A549 (cell line): ENCODE results near the gene MYCN. TPM values are rescaled to one million over a fixed set of nuclear protein-coding genes. Genes with fewer than 3 reads are reported as not detected.
A peak's percentile ranks its signal among the peaks of the same experiment; 100 is the strongest.

Source experiments
- ATAC-seq, 2 experiments: fragments of 200-7000 bp in 1 of 2; fragments of >200 bp in 1 of 2; cut with Nextera tagmentation in 1 of 2; cut with Tn5 transposase in 1 of 2; 3 replicates each; pipeline versions ENCODE4 v1.8.0 to v1.9.1; 2018 to 2020; ENCODE audit warnings: mild to moderate bottlenecking in 1 of 2, moderate library complexity in 1 of 2
- CTCF ChIA-PET: fragments of 300-600 bp; sonication (Branson Sonifier 250); formaldehyde crosslinking; extraction: SDS; loops from one replicate; lab custom pipeline; 2021; ENCODE audit warnings: antibody characterized with exemption, inconsistent platforms; lab: Yijun Ruan, JAX
- POLR2A ChIA-PET: fragments of 350-600 bp; formaldehyde crosslinking; extraction: SDS; loops from one replicate; lab custom pipeline; 2021; ENCODE audit warnings: antibody characterized with exemption, inconsistent platforms; lab: Yijun Ruan, JAX
- DNase-seq, 2 experiments: peaks; one replicate each; pipeline versions ENCODE4 v3.0.0 to v3.0.0-alpha.2; 2011 to 2016; ENCODE audit warnings: low read depth in 1 of 2, low spot score in 1 of 2
- FAIRE-seq: peaks from 2 replicates; lab custom pipeline; 2011; peaks lifted over from hg19 to GRCh38; lab: Jason Lieb, UNC
- H3K27ac ChIP-seq, 2 experiments: fragments of >200 bp; sonication (Bioruptor Twin); formaldehyde crosslinking; 3 replicates each; pipeline ENCODE4 v1.5.1; 2016 to 2017
- H3K4me1 ChIP-seq: fragments of >200 bp; sonication (Bioruptor Twin); formaldehyde crosslinking; 3 replicates; pipeline ENCODE4 v1.6.1; 2016
- H3K4me2 ChIP-seq: fragments of >200 bp; sonication (Bioruptor Twin); formaldehyde crosslinking; 3 replicates; pipeline ENCODE4 v1.6.1; 2016
- H3K4me3 ChIP-seq: fragments of >200 bp; sonication (Bioruptor Twin); formaldehyde crosslinking; 3 replicates; pipeline ENCODE4 v1.5.1; 2016
- H3K9me3 ChIP-seq: fragments of >200 bp; sonication (Bioruptor Twin); formaldehyde crosslinking; 3 replicates; pipeline ENCODE4 v1.6.1; 2016
- BHLHE40 ChIP-seq: IDR thresholded peaks from 2 replicates; pipeline ENCODE4 v1.6.1; 2012; ENCODE audit warnings: low read depth, low read length, inconsistent platforms
- CHD2 ChIP-seq: fragments of 150-350 bp; IDR thresholded peaks from 2 replicates; pipeline ENCODE4 v1.6.1; 2014; ENCODE audit warnings: low read length; ENCODE audit not compliant: partially characterized antibody
- EHMT2 ChIP-seq: fragments of 200-600 bp; sonication (generic); IDR thresholded peaks from 2 replicates; pipeline ENCODE4 v1.6.1; 2016; ENCODE audit warnings: antibody characterized with exemption, low read depth, mild to moderate bottlenecking, moderate library complexity
- ESRRA ChIP-seq: fragments of 150-350 bp; IDR thresholded peaks from 2 replicates; pipeline ENCODE4 v1.6.1; 2014; ENCODE audit warnings: mild to moderate bottlenecking, low read length, borderline replicate concordance
- FOSL2 ChIP-seq, 2 experiments: fragments of 450-650 bp in 1 of 2; fragments of >200 bp in 1 of 2; sonication (Bioruptor Twin) in 1 of 2; formaldehyde crosslinking; IDR thresholded peaks; 2 replicates each; pipeline versions ENCODE4 v1.5.0 to v1.6.1; 2016 to 2020; ENCODE audit warnings: mild to moderate bottlenecking in 1 of 2, moderate library complexity in 1 of 2
- FOXS1 ChIP-seq: fragments of 250-450 bp; sonication (Bioruptor Pico); IDR thresholded peaks from 2 replicates; pipeline ENCODE4 v1.5.0; 2020; ENCODE audit warnings: mild to moderate bottlenecking, moderate library complexity
- HDAC2 ChIP-seq: fragments of 200-600 bp; sonication (generic); IDR thresholded peaks from 2 replicates; pipeline ENCODE4 v1.6.1; 2016
- HOXA7 ChIP-seq: fragments of 250-450 bp; sonication (Bioruptor Pico); IDR thresholded peaks from 2 replicates; pipeline ENCODE4 v1.5.0; 2020; ENCODE audit warnings: mild to moderate bottlenecking, moderate library complexity
- HOXB5 ChIP-seq: fragments of 250-450 bp; sonication (Bioruptor Pico); IDR thresholded peaks from 2 replicates; pipeline ENCODE4 v1.5.0; 2020; ENCODE audit warnings: mild to moderate bottlenecking, moderate library complexity
- JUN ChIP-seq, 2 experiments: fragments of >200 bp; sonication (Bioruptor Twin); formaldehyde crosslinking; IDR thresholded peaks; 2 replicates in 1 of 2; 3 replicates in 1 of 2; pipeline ENCODE4 v1.6.1; 2016 to 2017
- POLR2A ChIP-seq: IDR thresholded peaks from 2 replicates; pipeline ENCODE4 v1.6.1; 2012; ENCODE audit warnings: mild to moderate bottlenecking, low read length
- POLR2AphosphoS2 ChIP-seq: conservative IDR thresholded peaks from 2 replicates; pipeline ENCODE4 v1.6.1; 2012; ENCODE audit warnings: low read length, improper control_type of control experiment, inconsistent platforms
- RFX5 ChIP-seq: fragments of 450-650 bp; IDR thresholded peaks from 2 replicates; pipeline ENCODE4 v1.7.1; 2014; ENCODE audit warnings: antibody characterized with exemption, mild to moderate bottlenecking, moderate library complexity
- SMC3 ChIP-seq: fragments of >200 bp; sonication (Bioruptor Twin); formaldehyde crosslinking; IDR thresholded peaks from 3 replicates; pipeline ENCODE4 v1.6.1; 2018; ENCODE audit warnings: inconsistent platforms
- SREBF2 ChIP-seq: fragments of 450-650 bp; IDR thresholded peaks from 2 replicates; pipeline ENCODE4 v1.6.1; 2014; ENCODE audit warnings: mild to moderate bottlenecking, moderate library complexity
- WGBS: methylation state at CpG from one replicate; pipeline ENCODE4 v1.1.6; 2017; ENCODE audit errors: missing lambda C conversion rate; 5-methylcytosine and 5-hydroxymethylcytosine counted together
- polyA plus RNA-seq, 4 experiments: library from polyadenylated mRNA; depleted of rRNA in 3 of 4; stranded (reverse); fragments of >200 nt; fragmentation: RNase III in 1 of 4; extraction: RNeasy Plus Mini Kit Qiagen cat#74134 plus additional on column Dnase treatment in 1 of 4; gene quantifications; 2 replicates in 3 of 4; 3 replicates in 1 of 4; pipeline ENCODE4 v1.2.3, GENCODE V29; 2011 to 2017
- TF ChIP-seq, protein P1 (sequence below): fragments of 200-600 bp; sonication (generic); IDR thresholded peaks from 2 replicates; pipeline ENCODE4 v1.6.1; 2016; ENCODE audit warnings: antibody characterized with exemption, mild to moderate bottlenecking, moderate library complexity
- TF ChIP-seq, protein P2 (sequence below): fragments of 250-450 bp; sonication (Bioruptor Pico); IDR thresholded peaks from 2 replicates; pipeline ENCODE4 v1.5.0; 2020; ENCODE audit warnings: low read depth, mild to moderate bottlenecking, moderate library complexity
- TF ChIP-seq, protein P3 (sequence below): fragments of 450-650 bp; IDR thresholded peaks from 2 replicates; pipeline ENCODE4 v1.6.1; 2014; ENCODE audit warnings: antibody characterized with exemption
- TF ChIP-seq, protein P4 (sequence below): IDR thresholded peaks from 2 replicates; pipeline ENCODE4 v1.6.1; 2012; ENCODE audit warnings: low read depth, borderline replicate concordance
- TF ChIP-seq, protein P5 (sequence below): IDR thresholded peaks from 2 replicates; pipeline ENCODE4 v1.6.1; 2012

MYCN gene
- polyA plus RNA-seq, 2 of the 4 experiments (the other 2 are of a cell fraction), result not detected

DNA sequence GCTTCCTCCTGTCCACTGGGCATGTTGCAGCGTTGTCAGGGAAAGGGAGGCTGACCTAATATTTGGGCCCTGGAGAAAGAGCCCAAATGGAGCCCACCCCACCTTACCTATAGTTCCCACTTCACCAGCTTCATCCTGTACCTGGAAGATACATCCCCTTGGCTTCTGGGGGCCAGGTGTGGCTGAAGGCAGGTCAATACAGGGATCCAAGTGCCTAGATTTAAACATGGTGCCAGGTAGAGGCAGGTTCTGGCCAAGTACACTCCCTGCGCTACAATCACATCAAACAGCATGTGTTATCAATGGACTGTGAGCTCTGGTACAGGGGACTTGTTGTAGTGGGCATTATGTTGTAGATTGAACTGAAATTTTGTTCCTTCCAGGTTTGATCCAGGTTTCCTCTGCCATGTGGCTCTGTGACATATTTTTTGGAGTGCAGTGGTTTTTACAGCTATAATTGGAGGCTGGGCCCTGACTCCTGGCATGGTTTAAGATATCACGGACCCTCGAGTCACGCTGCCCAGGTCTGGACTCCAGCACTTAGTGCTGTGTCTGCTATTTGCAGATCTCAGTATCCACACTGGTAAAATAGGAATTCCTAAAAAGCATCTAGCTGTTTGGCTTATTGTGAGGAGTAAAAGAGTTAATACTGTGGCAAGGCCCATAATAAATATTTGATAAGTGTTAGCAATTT lies 23.8 kb downstream of the MYCN start:
- 19% methylated on average over 5 of the region's 5 CpGs for WGBS
- FAIRE-seq (no peak), ATAC-seq (no peak), DNase-seq (no peak)
- CTCF ChIA-PET, result interaction anchor here (0.6 kb wide), 1 partner anchor 410 kb away, joined by 3 read pairs; no protein-coding TSS in a partner anchor
- Histone ChIP-seq H3K9me3 (no peaks in the 10 kb centered on the region), H3K4me2 (no peak overlapping the region), H3K4me3 (no peak overlapping the region), H3K4me1 (no peaks in the 10 kb centered on the region), H3K27ac (no peak overlapping the region)
- POLR2A ChIA-PET, result no interaction called here
- TF ChIP-seq, protein P1, sequence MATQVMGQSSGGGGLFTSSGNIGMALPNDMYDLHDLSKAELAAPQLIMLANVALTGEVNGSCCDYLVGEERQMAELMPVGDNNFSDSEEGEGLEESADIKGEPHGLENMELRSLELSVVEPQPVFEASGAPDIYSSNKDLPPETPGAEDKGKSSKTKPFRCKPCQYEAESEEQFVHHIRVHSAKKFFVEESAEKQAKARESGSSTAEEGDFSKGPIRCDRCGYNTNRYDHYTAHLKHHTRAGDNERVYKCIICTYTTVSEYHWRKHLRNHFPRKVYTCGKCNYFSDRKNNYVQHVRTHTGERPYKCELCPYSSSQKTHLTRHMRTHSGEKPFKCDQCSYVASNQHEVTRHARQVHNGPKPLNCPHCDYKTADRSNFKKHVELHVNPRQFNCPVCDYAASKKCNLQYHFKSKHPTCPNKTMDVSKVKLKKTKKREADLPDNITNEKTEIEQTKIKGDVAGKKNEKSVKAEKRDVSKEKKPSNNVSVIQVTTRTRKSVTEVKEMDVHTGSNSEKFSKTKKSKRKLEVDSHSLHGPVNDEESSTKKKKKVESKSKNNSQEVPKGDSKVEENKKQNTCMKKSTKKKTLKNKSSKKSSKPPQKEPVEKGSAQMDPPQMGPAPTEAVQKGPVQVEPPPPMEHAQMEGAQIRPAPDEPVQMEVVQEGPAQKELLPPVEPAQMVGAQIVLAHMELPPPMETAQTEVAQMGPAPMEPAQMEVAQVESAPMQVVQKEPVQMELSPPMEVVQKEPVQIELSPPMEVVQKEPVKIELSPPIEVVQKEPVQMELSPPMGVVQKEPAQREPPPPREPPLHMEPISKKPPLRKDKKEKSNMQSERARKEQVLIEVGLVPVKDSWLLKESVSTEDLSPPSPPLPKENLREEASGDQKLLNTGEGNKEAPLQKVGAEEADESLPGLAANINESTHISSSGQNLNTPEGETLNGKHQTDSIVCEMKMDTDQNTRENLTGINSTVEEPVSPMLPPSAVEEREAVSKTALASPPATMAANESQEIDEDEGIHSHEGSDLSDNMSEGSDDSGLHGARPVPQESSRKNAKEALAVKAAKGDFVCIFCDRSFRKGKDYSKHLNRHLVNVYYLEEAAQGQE, result no peak
- no peak for TF ChIP-seq SMC3
- TF ChIP-seq EHMT2, result no peak
- no peak for TF ChIP-seq HDAC2
- no peak for TF ChIP-seq BHLHE40
- no peak for TF ChIP-seq FOXS1 (CRISPR knock-in tag)
- TF ChIP-seq POLR2A, result no peak

DNA sequence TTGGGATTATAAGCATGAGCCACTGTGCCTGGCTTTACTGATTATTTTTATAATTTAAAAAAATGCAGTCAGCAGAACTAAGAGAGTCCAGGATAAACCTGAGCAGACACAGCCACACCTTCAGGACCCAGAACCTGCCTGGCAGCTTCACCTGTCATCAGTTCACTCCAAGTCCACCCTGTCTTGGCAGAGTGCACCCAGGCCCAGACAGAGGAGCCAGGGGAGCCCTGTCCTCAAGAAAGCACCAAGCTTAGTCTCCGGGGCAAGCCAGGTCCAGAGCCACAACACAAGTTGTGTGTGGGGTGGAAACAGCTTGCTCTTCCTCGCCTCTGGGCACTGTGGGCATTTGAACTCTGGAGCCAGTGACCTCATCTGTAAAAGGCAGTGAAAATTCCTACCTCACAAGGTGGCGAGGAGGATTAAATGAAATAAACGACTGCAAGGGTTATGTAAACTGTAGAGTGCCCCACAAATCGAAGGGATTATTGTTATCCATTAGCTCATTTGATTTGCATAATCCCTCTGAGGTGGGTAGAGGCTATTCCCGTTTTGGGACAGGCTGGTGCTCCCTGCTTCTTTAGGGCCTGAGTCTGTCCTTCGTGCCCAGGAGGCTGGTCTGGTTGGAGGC lies 24.7 kb downstream of the MYCN start:
- no peak overlapping the region for H3K4me3 ChIP-seq
- ATAC-seq, result peak in 1 of 2 experiments; percentile 25; a peak in 1 of 6 replicates
- no peak for DNase-seq
- H3K27ac ChIP-seq, result no peak overlapping the region
- no peak for FAIRE-seq
- CTCF ChIA-PET, result no interaction called here
- 20% methylated on average over 7 of the region's 7 CpGs for WGBS
- TF ChIP-seq, protein P2, sequence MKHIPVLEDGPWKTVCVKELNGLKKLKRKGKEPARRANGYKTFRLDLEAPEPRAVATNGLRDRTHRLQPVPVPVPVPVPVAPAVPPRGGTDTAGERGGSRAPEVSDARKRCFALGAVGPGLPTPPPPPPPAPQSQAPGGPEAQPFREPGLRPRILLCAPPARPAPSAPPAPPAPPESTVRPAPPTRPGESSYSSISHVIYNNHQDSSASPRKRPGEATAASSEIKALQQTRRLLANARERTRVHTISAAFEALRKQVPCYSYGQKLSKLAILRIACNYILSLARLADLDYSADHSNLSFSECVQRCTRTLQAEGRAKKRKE, result no peak
- TF ChIP-seq, protein P3, sequence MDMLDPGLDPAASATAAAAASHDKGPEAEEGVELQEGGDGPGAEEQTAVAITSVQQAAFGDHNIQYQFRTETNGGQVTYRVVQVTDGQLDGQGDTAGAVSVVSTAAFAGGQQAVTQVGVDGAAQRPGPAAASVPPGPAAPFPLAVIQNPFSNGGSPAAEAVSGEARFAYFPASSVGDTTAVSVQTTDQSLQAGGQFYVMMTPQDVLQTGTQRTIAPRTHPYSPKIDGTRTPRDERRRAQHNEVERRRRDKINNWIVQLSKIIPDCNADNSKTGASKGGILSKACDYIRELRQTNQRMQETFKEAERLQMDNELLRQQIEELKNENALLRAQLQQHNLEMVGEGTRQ, result no peak
- TF ChIP-seq EHMT2 (no peak), SMC3 (no peak), JUN (IDR thresholded peaks at IDR 0.05) (no peak), ESRRA (no peak), POLR2AphosphoS2 (no peak), CHD2 (no peak), FOXS1 (CRISPR knock-in tag) (no peak), RFX5 (no peak), HOXA7 (no peak), BHLHE40 (no peak), SREBF2 (no peak), HOXB5 (CRISPR knock-in tag) (no peak), FOSL2 (IDR thresholded peaks at IDR 0.05) (no peak), FOSL2 (CRISPR knock-in tag; IDR thresholded peaks at IDR 0.05) (no peak)
- TF ChIP-seq, protein P4, sequence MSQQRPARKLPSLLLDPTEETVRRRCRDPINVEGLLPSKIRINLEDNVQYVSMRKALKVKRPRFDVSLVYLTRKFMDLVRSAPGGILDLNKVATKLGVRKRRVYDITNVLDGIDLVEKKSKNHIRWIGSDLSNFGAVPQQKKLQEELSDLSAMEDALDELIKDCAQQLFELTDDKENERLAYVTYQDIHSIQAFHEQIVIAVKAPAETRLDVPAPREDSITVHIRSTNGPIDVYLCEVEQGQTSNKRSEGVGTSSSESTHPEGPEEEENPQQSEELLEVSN, result no peak
- TF ChIP-seq, protein P5, sequence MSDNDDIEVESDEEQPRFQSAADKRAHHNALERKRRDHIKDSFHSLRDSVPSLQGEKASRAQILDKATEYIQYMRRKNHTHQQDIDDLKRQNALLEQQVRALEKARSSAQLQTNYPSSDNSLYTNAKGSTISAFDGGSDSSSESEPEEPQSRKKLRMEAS, result no peak
- TF ChIP-seq, all 56 proteins: peak for 0
- H3K4me1 ChIP-seq, result no peaks in the 10 kb centered on the region
- POLR2A ChIA-PET, result no interaction called here
- H3K4me2 ChIP-seq, result no peak overlapping the region
- no peaks in the 10 kb centered on the region for H3K9me3 ChIP-seq
